ENCODE results near the gene PDE11A.

PDE11A gene

DNA sequence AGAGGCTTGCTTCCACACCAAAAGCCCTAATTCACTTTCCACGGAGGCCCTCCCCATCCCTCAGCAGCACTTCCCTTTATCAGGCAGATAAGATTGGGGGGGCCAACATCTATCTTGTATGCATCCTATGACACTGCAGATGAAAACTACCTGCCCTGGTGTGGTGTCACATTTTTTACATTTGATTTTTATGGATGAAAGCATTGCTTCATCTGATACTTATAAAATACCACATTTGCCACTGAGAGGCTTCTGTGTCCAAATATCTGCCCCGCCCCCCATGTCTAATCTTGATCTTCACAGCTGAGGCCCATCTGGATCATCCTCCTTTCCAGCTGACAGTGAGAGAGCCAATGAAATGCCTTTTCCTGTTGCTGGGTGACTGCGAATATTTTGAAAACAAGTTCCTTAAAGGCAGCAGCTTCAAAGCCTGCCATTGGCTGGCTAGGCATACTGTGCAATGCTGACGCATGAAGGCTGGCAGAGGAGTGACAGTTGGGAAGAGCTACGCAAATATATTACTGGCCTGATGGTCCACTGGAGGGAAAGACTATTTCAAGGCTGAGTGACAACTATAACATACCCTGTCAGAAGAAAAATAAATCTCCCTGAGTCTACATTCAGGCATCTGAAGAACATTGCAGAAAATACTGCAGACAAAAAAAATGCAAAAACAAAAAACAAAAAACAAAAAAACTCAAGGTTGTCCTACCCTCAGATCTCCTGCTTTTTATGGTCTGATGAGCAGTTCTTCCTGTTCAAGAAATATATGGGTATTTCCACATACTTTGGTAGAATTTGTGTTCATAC lies 318.7 kb downstream of the PDE11A start:
- DNase-seq: no peak

DNA sequence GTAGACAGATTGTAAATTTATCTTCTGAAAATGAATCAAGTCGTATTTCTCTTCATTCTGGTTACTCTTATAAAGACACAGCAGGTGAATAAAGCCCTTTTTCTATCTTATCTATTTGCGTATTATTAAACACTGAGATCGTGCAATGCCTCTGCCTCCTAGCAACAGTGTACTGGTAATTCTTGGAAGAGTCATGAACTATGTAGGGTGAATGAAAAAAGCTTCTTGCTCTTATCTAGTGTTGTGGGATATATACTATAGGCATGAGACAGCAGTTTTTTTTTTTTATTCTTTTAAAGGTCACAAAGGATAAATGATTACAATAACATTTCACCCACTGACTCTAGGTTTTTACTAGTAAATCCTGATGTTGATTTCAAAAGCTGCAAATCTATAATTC lies 324.2 kb downstream of the PDE11A start:
- no peak for DNase-seq

DNA sequence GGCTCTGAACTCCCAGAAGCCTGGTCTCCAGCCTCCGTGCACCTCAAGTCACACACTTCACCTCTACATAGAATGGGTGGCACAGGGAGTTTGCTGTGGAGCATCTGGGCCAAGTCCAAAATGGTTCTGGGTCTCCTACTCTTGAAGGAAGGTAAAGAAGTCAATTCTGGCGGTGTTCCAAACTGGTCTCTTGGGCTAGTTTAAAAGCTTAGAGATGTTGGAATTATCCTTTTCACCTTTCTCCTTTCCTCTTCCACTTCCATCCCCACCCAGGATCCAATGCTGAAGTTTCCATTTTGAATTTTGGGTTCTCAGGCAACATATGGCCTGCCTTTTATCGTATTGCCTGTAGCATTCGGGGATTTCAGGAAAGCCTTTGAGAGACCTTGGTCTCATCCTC lies 325.2 kb downstream of the PDE11A start:
- no peak for DNase-seq

DNA sequence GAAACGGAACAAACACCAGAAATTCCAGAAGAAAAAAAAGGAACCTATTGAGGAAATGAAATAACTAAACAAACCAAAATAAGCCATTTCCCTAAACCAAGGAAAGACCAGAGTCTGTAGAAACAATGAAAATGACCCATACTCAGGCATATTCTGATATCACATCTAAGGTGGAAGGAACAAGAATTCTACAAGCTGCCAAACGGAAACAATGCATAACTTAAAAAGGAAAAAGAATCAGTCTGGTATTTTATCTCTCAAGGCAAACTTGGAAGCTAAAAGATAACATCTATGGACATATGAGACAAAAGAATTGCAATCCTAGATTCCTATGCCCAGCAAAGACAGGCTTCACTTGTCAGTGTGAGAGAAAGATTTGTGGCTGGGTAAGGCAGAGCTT lies 326.2 kb downstream of the PDE11A start:
- no peak for DNase-seq

DNA sequence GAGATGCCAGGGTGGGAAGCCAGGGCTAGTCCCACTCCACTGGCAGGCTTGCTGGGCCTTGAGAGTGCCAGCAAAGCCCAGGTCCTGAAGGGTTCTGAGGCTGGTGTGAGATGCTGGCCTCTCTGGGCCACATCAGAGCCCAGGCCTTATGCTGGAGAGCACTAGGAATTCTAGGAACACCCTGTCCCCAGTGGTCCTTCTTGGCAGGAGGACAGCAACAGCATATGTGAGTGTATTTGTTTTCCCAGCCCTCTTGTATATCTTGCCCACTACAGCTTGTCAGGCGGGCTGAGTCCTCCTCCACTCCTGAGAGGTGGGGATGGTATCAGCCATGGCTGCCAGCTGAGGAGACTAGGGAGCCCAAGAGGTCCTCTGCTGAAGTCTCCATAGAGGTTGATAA lies 327.0 kb downstream of the PDE11A start:
- DNase-seq: no peak

DNA sequence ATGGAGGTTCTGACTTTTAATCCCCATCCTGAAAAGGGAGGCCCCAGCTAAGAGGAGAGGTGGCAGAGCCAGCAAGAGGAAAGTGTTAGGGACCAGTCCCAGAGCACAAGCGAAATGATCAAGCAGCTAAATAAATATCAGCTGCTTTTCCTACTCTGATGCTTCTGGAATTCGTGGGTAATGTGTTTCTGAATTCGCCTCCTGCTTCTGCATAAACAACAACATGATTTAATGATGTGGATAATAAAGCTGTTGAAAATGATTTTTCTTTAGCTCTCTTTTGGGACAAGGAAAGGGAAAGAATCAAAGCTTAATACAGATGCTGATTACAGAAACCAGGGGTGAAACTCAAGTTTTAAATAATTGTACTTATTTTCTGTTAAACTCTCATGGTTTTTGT lies 329.7 kb downstream of the PDE11A start:
- no peak for DNase-seq

DNA sequence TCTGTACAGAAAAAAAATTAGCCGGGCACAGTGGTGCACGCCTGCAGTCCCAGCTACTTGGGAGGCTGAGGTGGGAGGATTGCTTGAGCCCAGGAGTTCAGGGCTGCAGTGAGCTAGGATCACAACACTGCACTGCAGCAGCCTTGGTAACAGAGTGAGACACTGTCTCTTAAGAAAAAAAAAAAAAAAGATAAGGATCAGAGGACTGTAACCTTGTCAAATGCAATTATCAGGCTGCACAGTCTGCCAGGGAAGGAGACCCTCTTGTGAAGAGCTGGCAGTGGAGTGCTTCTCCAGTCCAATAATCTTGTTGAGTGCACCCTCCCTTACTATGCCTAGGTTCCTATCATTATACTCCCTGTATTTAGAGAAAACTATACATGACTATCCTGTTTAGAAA lies 330.7 kb downstream of the PDE11A start:
- DNase-seq: no peak

DNA sequence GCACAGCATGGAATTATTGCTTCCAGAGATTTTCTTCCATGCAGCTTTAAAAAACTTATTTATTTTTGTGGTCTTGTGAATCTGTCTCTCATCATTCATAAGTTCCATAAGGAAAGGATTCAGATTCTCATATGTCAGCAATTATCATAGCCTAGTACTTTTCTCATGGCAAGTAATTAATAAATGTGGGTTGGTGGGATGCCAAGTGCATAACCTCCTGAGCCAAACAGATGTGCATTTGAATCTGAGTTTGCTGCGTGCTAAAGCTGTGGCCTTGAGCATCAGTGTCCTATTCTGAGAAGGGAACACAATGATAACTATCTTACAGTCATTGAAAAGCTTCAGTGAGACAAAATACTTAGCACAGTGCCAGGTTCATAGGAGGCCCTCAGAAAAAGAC lies 331.9 kb downstream of the PDE11A start:
- no peak for DNase-seq

DNA sequence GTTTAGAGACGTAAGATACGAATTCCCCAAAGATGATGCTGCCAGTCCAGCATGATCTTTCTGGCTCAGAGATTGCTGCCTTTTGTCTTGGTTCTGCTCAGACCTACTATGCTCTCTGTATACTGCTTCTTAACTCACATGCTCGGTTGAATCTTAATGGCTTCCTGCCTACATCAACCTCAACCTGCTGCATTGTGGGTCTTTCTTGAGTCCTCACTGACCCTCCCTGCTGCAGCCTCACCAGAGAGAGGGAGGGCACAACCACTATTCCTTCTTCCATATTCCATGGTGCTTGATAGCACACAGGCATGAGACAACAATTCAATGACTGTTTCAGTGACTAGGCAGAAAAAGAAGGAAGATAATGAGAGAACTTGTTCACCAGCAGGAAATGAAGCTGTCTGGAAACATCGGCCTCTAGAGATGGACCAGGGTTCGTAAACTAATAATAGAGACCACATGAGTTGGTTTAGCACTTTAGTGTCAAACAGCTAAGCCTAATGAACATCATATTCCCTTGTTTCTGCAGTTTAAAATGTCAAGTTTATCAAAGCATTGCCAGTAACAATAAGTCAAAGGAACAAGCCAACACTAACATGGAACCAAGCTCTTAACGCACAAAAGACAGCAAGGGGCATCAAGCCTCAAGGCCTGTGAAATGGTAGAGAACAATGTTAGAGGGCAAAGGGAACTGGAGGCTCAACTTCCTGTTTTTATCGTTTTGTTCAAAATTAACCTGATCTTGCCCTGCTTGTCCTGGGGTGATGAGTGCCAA lies 333.9 kb downstream of the PDE11A start:
- no peak for DNase-seq

DNA sequence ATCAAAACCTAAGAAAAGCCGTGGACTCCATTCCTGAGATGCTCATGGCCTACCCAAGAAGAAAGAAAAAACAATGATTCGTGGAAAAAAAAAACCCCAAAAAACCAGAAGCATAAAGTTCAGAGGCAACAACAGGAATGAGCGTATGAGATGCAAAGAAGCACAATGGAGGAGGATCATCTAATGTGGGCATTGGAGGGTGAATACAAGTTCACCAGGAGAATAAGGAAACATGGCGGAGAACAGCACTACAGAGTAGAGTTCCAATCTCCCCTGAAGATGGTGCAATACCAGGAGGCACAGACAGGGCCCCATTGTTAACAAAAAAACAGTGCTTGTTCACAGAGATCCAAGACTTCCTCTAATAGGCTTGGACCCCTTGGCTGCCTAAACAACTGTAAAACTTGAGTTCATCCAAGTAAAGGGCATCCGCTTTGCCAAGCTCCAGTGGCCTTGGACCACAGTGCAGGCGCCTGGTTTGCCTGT lies 337.2 kb downstream of the PDE11A start:
- DNase-seq: no peak

DNA sequence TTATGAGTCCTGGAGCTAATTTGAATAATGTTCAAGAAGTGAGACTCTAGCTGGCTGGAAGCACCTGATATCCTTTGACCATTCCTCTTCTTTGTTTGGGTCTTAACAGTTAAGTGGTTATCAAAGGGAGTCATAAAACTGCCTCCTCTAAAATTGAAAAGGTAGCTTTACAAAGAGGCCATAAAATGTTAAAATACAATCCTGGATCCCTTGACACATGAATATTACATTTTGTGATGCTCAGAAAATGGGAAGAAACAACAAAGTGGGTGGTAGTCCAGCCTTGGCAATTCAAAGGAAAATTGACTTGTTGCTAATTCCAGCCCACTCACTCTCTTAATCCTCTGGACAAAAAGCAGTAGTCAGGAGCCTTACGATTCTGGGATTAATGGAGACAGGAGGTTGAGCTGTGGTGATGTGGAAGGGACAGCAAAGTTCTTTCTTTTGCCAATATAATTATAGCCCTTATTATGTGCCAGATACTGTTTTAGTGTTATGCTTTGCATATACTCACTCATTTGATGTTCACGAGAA lies 339.2 kb downstream of the PDE11A start:
- no peak for DNase-seq

DNA sequence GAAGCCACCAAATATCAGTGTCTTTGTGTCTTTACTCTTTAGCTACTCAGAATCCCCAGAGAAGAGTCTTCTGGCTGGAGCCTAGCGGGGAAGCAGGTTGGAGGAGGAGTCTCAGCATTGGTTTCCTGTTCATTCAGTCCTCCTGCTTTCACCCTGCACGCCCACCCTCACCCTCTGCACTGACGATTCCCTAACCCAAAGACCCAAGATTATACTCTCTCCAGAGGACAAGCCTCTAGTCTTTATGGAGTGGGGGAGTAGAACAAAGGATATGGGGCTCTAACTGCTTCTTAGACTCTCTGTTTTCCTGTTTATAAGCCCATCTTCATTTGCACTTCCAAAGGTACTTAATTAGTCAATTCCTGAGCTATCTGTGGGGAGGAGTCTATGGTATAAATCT lies 341.2 kb downstream of the PDE11A start:
- no peak for DNase-seq

DNA sequence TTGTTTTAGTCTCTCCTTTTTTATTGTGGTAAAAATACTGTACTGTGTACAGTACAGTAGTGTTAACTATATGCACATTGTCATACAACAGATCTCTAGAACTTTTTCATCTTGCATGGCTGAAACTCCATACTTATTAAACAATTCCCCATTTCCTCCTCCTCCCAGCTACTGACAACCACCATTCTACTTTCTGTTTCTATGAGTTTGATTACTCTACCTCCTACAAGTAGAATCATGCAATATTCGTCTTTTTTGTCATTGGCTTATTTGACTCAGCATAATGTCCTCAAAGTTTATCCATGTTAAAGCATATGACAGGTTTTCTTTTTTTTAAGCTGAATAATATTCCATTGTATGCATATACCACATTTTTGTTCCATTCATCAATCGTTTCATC lies 341.8 kb downstream of the PDE11A start:
- no peak for DNase-seq

DNA sequence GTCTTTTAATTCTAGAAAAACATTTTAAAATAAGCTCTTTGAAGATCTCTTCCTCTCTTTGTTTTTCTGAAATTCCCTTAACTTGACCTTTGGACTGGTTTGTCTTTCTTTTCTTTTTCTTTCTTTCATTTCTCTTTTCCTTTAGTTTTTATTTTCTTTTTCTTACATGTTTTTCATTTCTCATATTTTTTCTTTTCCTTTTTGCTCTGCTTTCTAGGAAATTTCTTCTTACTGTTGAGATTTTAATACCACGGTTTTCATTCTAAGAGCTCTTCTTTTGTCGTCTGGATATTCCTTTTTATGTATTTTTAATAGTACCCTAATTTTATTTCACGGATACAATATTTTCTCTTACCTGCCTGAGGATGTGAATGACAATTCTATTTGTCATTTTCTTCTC lies 342.2 kb downstream of the PDE11A start:
- DNase-seq: no peak

DNA sequence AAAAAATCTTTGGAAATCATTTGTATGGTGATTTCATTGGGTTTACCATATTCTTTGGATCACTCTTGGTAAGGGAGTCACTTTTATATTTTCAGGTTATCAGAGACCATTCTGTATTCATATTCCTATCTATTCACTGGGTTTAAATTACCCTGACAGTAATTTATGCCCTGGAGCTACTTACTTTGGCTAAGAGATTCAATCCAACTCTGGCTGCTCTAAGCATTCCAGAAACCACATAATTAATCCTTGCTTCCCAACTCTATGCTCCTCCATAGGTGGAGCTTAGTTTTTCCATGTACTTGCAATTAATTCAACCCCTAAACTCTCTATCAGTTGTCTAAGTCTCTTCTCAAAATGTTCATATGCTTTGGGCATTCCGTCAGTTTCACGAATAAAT lies 343.7 kb downstream of the PDE11A start:
- DNase-seq: no peak

DNA sequence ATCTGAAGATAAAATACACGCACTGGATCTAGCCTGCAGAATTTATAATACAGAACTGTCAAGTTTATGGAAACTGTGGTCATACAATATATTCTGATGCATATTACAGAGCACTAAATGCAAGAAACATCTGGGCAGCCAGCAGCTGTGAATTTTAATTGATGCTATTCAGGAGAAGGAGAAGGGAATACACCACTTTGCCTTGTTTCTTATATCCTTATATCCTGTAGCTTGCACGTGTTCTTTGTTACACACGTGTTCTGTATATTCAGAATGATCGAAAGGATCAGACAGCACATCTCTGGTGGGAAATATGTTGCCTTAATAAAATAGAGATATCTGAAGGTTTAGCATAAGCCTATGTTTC lies 344.2 kb downstream of the PDE11A start:
- DNase-seq: no peak

DNA sequence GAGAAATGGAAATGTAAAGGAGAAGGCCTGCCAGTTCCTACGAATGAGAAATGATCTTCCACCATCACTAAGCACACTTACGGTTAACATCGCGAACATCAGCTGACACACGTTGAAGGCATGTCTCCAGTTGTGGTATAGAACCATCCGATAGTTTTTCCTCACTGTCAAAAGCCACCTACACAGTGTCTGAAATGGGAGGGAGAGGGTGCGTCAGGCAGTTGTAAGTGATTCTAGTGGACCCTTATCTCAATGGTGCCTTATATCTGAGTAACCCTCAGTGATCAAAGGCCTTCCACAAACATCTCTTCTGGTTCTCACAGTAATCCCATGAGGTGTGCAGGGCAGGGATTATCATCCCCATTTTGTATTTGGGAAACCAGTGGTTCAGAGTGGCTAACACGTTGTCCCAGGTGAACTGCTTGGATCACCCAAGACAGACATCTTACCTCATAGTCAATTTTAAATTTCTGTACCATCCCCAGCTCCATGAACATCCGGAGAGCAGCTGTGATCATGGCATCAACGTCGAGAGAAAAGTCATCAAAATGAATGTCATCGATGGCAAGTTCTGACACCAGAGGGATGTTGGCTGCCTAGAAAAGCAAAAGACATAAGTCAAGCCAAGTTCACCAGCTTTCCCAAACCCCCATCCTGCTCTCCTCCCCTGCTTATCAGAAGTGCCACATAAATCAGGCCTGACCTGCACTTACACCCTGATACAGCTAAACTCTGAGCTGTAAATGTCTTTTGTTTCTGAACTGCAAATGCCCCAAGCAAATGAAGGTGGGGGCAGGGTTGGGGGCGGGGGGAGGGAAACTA lies 344.8 kb downstream of the PDE11A start:
- no peak for DNase-seq

DNA sequence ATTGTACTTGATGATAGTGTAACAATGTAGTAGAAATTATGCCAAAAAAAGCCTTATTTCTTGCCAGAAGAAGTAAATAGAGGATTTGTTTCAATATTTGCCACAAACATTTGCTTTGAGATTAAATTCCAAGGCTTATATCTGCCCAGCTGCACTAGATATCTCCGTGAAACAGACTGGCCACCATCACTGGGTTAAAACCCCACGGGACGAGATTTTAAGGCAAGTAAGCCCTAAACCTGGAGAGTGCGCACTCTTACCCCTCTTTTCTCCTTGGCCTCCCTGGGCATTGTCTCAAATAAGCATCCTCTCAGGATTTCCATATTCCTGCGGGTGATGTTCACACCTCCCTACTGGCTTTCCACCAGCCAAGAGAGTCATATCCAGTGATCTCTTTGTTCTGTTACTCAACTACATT lies 345.6 kb downstream of the PDE11A start:
- no peak for DNase-seq

DNA sequence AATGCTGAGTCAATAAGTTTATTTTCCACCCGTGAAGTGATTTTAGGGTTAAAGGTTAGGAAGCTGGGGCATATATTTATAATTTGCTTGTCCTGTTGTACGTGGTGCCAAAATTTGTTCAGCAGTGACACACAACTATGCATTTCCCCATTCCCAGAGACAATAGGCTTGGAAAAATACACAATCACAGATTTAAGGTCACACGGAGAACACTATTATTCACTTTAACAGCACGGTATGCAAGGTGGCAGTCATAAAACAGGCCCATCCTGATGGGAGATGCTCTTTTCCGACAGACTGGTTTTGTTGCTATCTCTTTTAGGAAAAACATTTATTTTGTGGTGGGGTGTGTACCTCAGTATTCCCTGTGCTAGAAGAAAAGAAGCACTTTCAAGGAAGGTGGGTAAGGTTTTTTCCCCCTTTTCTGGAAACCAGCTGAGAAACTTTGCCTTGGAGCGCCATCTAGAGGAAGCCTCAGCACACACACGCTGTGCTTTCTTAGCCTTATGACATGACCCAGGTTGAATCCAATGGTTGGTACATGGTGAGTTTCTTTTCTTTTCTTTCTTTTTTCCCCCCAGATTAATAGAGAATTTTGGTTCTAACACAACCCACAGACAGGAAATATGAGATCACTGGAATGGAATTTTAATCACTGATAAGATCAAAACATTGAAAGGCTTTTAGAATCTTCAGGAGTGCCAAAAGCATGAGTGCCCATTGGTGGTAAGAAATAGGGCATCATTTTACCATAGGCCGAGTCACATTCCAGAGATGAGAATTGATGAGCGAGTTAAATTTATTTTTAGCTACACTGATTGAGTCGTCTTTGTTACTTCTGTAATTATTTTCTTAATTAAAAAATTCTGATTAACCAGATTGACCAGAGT lies 347.9 kb downstream of the PDE11A start:
- DNase-seq: peak; percentile 38

DNA sequence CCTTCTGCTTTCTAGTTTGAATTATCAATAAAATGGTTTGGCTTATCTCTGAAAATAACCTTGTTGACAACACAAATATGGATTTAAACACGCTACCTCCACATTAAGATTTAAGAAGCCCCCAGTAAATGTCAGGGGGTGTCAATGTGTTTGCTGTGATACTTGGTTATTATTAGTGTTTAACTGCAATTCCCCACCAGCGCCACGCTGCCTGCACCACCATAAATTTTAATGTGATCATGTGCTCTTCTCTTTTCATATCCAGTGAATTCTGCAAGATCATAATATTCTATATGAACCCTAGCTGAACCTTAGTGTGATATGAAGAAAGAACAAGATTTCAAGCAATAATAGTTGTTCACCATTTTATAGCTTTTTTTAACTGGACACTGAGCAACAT lies 349.3 kb downstream of the PDE11A start:
- DNase-seq: no peak

DNA sequence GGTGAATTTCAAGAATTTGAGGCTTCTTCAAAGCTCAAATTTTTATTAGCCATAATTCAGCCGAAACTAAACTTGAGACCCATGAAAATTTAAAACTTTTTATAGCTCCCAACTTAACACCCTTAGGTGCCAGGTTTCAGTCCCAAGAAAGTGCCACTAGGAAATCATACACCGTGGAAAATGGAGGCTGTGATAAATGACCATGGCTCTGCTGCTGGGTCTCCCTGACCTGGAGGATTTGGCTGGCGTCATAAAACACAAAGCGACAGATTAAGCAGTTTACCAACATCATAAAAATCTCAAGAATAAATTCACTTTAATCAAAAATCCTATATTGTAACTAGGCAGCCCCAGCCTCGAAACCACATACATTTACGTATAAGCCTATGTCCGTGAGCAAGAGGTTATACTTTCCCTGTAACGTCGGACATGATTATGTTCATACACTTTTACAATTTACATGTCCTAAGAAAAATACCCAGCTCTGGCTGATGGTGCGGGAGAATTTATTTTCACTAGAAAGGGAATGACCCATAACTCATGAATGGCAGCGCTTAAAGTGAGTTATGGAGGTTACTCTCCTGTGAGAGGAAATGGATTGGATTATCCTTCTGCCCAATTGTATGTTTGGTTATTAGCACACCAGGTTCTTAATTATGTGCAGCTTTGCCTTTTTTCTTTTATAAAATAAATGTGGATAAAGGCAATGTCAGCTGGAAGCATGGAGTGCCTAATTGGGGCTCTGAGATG lies 350.6 kb downstream of the PDE11A start:
- no peak for DNase-seq

Data from NCI-H2107 (cell line).